Naive B cell (primary cell): ENCODE data around the gene PRR23E. TPM values are rescaled to one million over a fixed set of nuclear protein-coding genes. Genes with fewer than 3 reads are reported as not detected.

Source experiments
- ATAC-seq, 2 donors: fragments of 150-1000 bp; cut with Tn5 transposase; 2 replicates each; pipeline ENCODE4 v1.10.0; 2021; ENCODE audit warnings: low read depth in 2 of 2, mild to moderate bottlenecking in 2 of 2, moderate library complexity in 2 of 2
- DNase-seq: peaks from one replicate; pipeline ENCODE4 v3.0.0; 2022
- H3K27ac Mint-ChIP-seq, 6 donors: one replicate each; pipeline ENCODE4 v1.8.0; 2020 to 2022; ENCODE audit warnings: mild to moderate bottlenecking in 6 of 6, mixed read lengths in 6 of 6, moderate library complexity in 5 of 6, inconsistent platforms in 2 of 6
- H3K27me3 Mint-ChIP-seq, 3 donors: one replicate each; pipeline ENCODE4 v1.8.0; 2021 to 2022; ENCODE audit warnings: mixed read lengths in 3 of 3, mild to moderate bottlenecking in 1 of 3
- H3K36me3 Mint-ChIP-seq, 2 donors: one replicate each; pipeline ENCODE4 v1.8.0; 2020 to 2022; ENCODE audit warnings: mixed read lengths in 2 of 2, inconsistent platforms in 1 of 2, mild to moderate bottlenecking in 1 of 2
- H3K4me1 Mint-ChIP-seq, 3 donors: one replicate each; pipeline ENCODE4 v1.8.0; 2020 to 2022; ENCODE audit warnings: mixed read lengths in 3 of 3, inconsistent platforms in 1 of 3, mild to moderate bottlenecking in 1 of 3, moderate library complexity in 1 of 3
- H3K4me3 Mint-ChIP-seq, 8 donors: one replicate each; pipeline ENCODE4 v1.8.0; 2020 to 2022; ENCODE audit warnings: mild to moderate bottlenecking in 8 of 8, mixed read lengths in 8 of 8, moderate library complexity in 8 of 8, inconsistent platforms in 2 of 8
- H3K9me3 Mint-ChIP-seq, 7 donors: one replicate each; pipeline ENCODE4 v1.8.0; 2020 to 2022; ENCODE audit warnings: mixed read lengths in 7 of 7, mild to moderate bottlenecking in 5 of 7, inconsistent platforms in 2 of 7, moderate library complexity in 1 of 7
- polyA plus RNA-seq, 6 donors: library from polyadenylated mRNA; unstranded; fragments of 300-500 nt; fragmentation: Illumina TruSeq; gene quantifications; one replicate each; pipeline ENCODE4 v1.2.3, GENCODE V29; 2021; ENCODE audit warnings: low read depth in 6 of 6

Gene PRR23E
- polyA plus RNA-seq, 6 donors from 2014 or later = not detected

- DNase-seq (no peak), ATAC-seq (no peak)
- no peaks in the 10 kb centered on the region for H3K36me3 Mint-ChIP-seq
- peaks cover 0 to 3% (median 0%) of the 10 kb centered on the region in 3 donors for H3K27me3 Mint-ChIP-seq
- no peaks in the 10 kb centered on the region for H3K9me3 Mint-ChIP-seq
- H3K27ac Mint-ChIP-seq = no peak overlapping the region
- no peak overlapping the region for H3K4me3 Mint-ChIP-seq
- H3K4me1 Mint-ChIP-seq = no peaks in the 10 kb centered on the region
Observed at GRCh38 chr3:127157171-127157828, 35.6 kb upstream of the PRR23E start.

- Mint-ChIP-seq H3K27me3 (peaks cover 0 to 3% (median 0%) of the 10 kb centered on the region in 3 donors), H3K27ac (no peak overlapping the region), H3K4me3 (no peak overlapping the region), H3K9me3 (no peaks in the 10 kb centered on the region), H3K4me1 (no peaks in the 10 kb centered on the region), H3K36me3 (no peaks in the 10 kb centered on the region)
- no peak for DNase-seq
- no peak for ATAC-seq
Observed at GRCh38 chr3:127158614-127159229, 34.2 kb upstream of the PRR23E start.

GRCh38 chr3:127159543-127159942, 33.4 kb upstream of the PRR23E start:
- Mint-ChIP-seq H3K36me3 (no peaks in the 10 kb centered on the region), H3K9me3 (no peaks in the 10 kb centered on the region)

GRCh38 chr3:127161236-127161635, 31.7 kb upstream of the PRR23E start:
- no peak for ATAC-seq
- Mint-ChIP-seq H3K4me1 (no peaks in the 10 kb centered on the region), H3K27me3 (peaks cover 0 to 3% (median under 1%) of the 10 kb centered on the region in 3 donors), H3K9me3 (peaks cover 0 to 1% (median 0%) of the 10 kb centered on the region in 7 donors), H3K36me3 (no peaks in the 10 kb centered on the region), H3K27ac (no peak overlapping the region), H3K4me3 (no peak overlapping the region)
- DNase-seq = no peak

More at GRCh38 chr3:127159543-127159942, 33.4 kb upstream of the PRR23E start:
- H3K4me1 Mint-ChIP-seq = no peaks in the 10 kb centered on the region
- H3K27ac Mint-ChIP-seq = no peak overlapping the region
- no peak overlapping the region for H3K4me3 Mint-ChIP-seq
- peaks cover 0 to 3% (median 0%) of the 10 kb centered on the region in 3 donors for H3K27me3 Mint-ChIP-seq
- DNase-seq (no peak), ATAC-seq (no peak)

- ATAC-seq (no peak), DNase-seq (no peak)
- Mint-ChIP-seq H3K4me3 (no peak overlapping the region), H3K4me1 (no peaks in the 10 kb centered on the region), H3K27me3 (peaks cover 0 to 9% (median 3%) of the 10 kb centered on the region in 3 donors), H3K9me3 (peaks cover 0 to 1% (median 0%) of the 10 kb centered on the region in 7 donors), H3K36me3 (no peaks in the 10 kb centered on the region), H3K27ac (no peak overlapping the region)
Observed at GRCh38 chr3:127161973-127162579, 30.9 kb upstream of the PRR23E start.

GRCh38 chr3:127162947-127163645, 29.8 kb upstream of the PRR23E start:
- DNase-seq (no peak), ATAC-seq (no peak)
- Mint-ChIP-seq H3K9me3 (peaks cover 0 to 1% (median 0%) of the 10 kb centered on the region in 7 donors), H3K36me3 (no peaks in the 10 kb centered on the region), H3K27me3 (peaks cover 2 to 16% (median 3%) of the 10 kb centered on the region in 3 donors), H3K4me3 (no peak overlapping the region), H3K27ac (no peak overlapping the region), H3K4me1 (no peaks in the 10 kb centered on the region)

GRCh38 chr3:127164615-127165014, 28.3 kb upstream of the PRR23E start:
- Mint-ChIP-seq H3K27me3 (peaks cover under 1 to 16% (median 14%) of the 10 kb centered on the region in 3 donors), H3K9me3 (peaks cover 0 to 1% (median 0%) of the 10 kb centered on the region in 7 donors), H3K27ac (no peak overlapping the region), H3K4me1 (no peaks in the 10 kb centered on the region), H3K36me3 (no peaks in the 10 kb centered on the region), H3K4me3 (no peak overlapping the region)
- no peak for ATAC-seq
- DNase-seq = no peak

- Mint-ChIP-seq H3K4me1 (no peaks in the 10 kb centered on the region), H3K4me3 (no peak overlapping the region), H3K9me3 (peaks cover 0 to 5% (median 0%) of the 10 kb centered on the region in 7 donors), H3K27ac (no peak overlapping the region), H3K36me3 (no peaks in the 10 kb centered on the region), H3K27me3 (peaks cover 3 to 16% (median 14%) of the 10 kb centered on the region in 3 donors)
- no peak for DNase-seq
- ATAC-seq = no peak
Observed at GRCh38 chr3:127165036-127165435, 27.9 kb upstream of the PRR23E start.

- Mint-ChIP-seq H3K4me3 (no peak overlapping the region), H3K27me3 (peaks cover 3 to 23% (median 22%) of the 10 kb centered on the region in 3 donors), H3K36me3 (no peaks in the 10 kb centered on the region), H3K4me1 (no peaks in the 10 kb centered on the region), H3K27ac (no peak overlapping the region), H3K9me3 (peaks cover 0 to 9% (median 0%) of the 10 kb centered on the region in 7 donors)
- ATAC-seq (no peak), DNase-seq (no peak)
Observed at GRCh38 chr3:127165694-127166485, 27.0 kb upstream of the PRR23E start.

GRCh38 chr3:127166501-127167065, 26.3 kb upstream of the PRR23E start:
- Mint-ChIP-seq H3K36me3 (no peaks in the 10 kb centered on the region), H3K4me1 (no peaks in the 10 kb centered on the region), H3K27ac (no peak overlapping the region), H3K9me3 (peaks cover 0 to 9% (median 0%) of the 10 kb centered on the region in 7 donors), H3K4me3 (no peak overlapping the region), H3K27me3 (peaks cover 3 to 30% (median 28%) of the 10 kb centered on the region in 3 donors)
- ATAC-seq = no peak
- no peak for DNase-seq

- Mint-ChIP-seq H3K4me3 (no peak overlapping the region), H3K36me3 (no peaks in the 10 kb centered on the region), H3K27me3 (peaks cover 10 to 39% (median 37%) of the 10 kb centered on the region in 3 donors), H3K27ac (no peak overlapping the region), H3K9me3 (peaks cover 0 to 9% (median 0%) of the 10 kb centered on the region in 7 donors), H3K4me1 (peaks cover 0 to 2% (median 0%) of the 10 kb centered on the region in 3 donors)
- DNase-seq (no peak), ATAC-seq (no peak)
Observed at GRCh38 chr3:127167315-127168043, 25.5 kb upstream of the PRR23E start.

GRCh38 chr3:127168271-127168670, 24.7 kb upstream of the PRR23E start:
- Mint-ChIP-seq H3K4me1 (peaks cover 0 to 2% (median 0%) of the 10 kb centered on the region in 3 donors), H3K36me3 (no peaks in the 10 kb centered on the region), H3K9me3 (peaks cover 0 to 9% (median 0%) of the 10 kb centered on the region in 7 donors), H3K27me3 (peaks cover 11 to 42% (median 42%) of the 10 kb centered on the region in 3 donors), H3K27ac (no peak overlapping the region), H3K4me3 (no peak overlapping the region)
- DNase-seq = no peak
- ATAC-seq = no peak
